SK-N-SH (cell line): ENCODE measurements around the gene OR52K2.

Source experiments
- ELF1 ChIP-seq: IDR thresholded peaks from 2 replicates; pipeline ENCODE4 v1.4.0; 2012
- POLR2AphosphoS5 ChIP-seq: IDR thresholded peaks from 2 replicates; pipeline ENCODE4 v1.6.1; 2012; ENCODE audit warnings: low read depth, low read length
- TF ChIP-seq, protein P1 (sequence below): fragments of 150-350 bp; IDR thresholded peaks from 2 replicates; pipeline ENCODE4 v1.6.1; 2016; ENCODE audit warnings: mild to moderate bottlenecking, low read depth, low read length

GRCh38 chr11:4454021-4454420 is 4.9 kb downstream of the OR52K2 start:
- TF ChIP-seq, protein P1, sequence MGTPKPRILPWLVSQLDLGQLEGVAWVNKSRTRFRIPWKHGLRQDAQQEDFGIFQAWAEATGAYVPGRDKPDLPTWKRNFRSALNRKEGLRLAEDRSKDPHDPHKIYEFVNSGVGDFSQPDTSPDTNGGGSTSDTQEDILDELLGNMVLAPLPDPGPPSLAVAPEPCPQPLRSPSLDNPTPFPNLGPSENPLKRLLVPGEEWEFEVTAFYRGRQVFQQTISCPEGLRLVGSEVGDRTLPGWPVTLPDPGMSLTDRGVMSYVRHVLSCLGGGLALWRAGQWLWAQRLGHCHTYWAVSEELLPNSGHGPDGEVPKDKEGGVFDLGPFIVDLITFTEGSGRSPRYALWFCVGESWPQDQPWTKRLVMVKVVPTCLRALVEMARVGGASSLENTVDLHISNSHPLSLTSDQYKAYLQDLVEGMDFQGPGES, result no peak
- TF ChIP-seq ELF1, result no peak
- no peak for TF ChIP-seq POLR2AphosphoS5
